Peyer's patch (tissue), 4 donors: ENCODE results near the gene CSPG4.

Experiments
- CTCF ChIP-seq, 6 experiments: fragments of 450-650 bp in 4 of 6; fragments of 200-600 bp in 2 of 6; sonication (generic) in 1 of 6; IDR thresholded peaks; one replicate each; pipeline ENCODE4 v1.5.1; 2017 to 2019; ENCODE audit warnings: antibody characterized with exemption in 6 of 6, mild to moderate bottlenecking in 3 of 6, moderate library complexity in 1 of 6
- POLR2A ChIP-seq, 2 donors: fragments of 450-650 bp; IDR thresholded peaks; one replicate each; pipeline ENCODE4 v1.5.1; 2017; ENCODE audit warnings: antibody characterized with exemption in 2 of 2, mild to moderate bottlenecking in 2 of 2, moderate library complexity in 2 of 2

DNA sequence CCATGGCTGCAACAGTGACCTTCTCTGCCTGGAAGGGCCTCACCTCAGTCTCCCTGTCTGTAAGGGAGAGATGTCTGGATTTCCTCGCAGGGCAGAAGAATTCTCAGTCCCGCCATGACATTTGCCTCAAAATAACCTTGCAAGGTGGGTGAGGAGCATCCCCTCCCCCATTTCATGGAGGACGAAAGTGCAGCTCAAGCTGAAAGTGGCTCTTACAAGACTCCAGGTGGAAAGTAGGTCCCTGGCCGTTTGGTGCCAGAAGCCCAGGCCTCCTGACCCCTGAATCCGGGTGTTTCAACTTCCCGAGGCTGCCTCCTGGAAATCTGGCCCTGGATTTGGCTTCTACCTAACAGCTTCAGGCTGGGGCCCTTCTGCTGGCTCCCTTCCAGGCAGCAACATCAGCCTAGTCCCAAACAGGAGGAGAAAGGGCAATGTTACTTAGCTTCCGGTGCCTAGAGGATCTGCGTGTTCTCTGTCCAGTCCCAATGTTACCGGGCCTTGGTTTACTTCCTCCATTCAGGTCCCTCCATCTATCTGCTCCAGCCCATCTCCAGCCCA lies 769 bp upstream of the CSPG4 start:
- TF ChIP-seq CTCF (IDR thresholded peaks at IDR 0.05) (no peak), POLR2A (IDR thresholded peaks at IDR 0.05) (no peak)
